Measurements from ENCODE around the gene ANKS1A. TPM values are rescaled to one million over a fixed set of nuclear protein-coding genes. Genes with fewer than 3 reads are reported as not detected.

ANKS1A gene
- total RNA-seq, 3 donors from 2014 or later (not counting 1 experiment from before 2014, with no cell fraction given) = 10.4 to 11.5 (median 10.9) TPM

GRCh38 chr6:35139924-35140638 is 251.0 kb downstream of the ANKS1A start:
- no peaks in the 10 kb centered on the region for H3K36me3 Mint-ChIP-seq
- H3K4me3 Mint-ChIP-seq = peak overlapping the region; percentile 71
- H3K36me3 ChIP-seq (ENCODE audit: control insufficient read depth, insufficient read depth, low read length) = no peaks in the 10 kb centered on the region
- peak overlapping the region in 1 of 2 donors; percentile 83 for H3K27ac Mint-ChIP-seq
- H3K9me3 Mint-ChIP-seq = no peaks in the 10 kb centered on the region
- peaks cover 2% of the 10 kb centered on the region for H3K27me3 ChIP-seq (ENCODE audit: control insufficient read depth, insufficient read depth, low read length)
- peak; percentile 24 to 83 for DNase-seq
- H3K27me3 Mint-ChIP-seq (ENCODE audit: low read depth in 2 of 2) = peaks cover 14 to 27% of the 10 kb centered on the region in 2 donors
- H3K27ac ChIP-seq (ENCODE audit: low read length) = no peak overlapping the region
- H3K9me3 ChIP-seq (ENCODE audit: control insufficient read depth, insufficient read depth, low read length) = no peaks in the 10 kb centered on the region
- WGBS (ENCODE audit: insufficient coverage) = 38% methylated on average over 16 of the region's 17 CpGs
- ATAC-seq = peak in 2 of 3 donors; percentile 36 to 57
- intact Hi-C loops (cut with micrococcal nuclease) = loop anchor here (1.0 to 5.0 kb wide), 3 partner anchors 153 to 978 kb away; no protein-coding TSS in a partner anchor
- H3K4me1 ChIP-seq (ENCODE audit: control insufficient read depth, insufficient read depth, low read length) = peaks cover 11% of the 10 kb centered on the region
- peaks cover 11 to 17% of the 10 kb centered on the region in 2 donors for H3K4me1 Mint-ChIP-seq
- peak; percentile 87 for TF ChIP-seq CTCF (IDR thresholded peaks at IDR 0.05)
- H3K4me3 ChIP-seq (ENCODE audit: low read length) = no peak overlapping the region

GRCh38 chr6:35140639-35141006 is 251.6 kb downstream of the ANKS1A start:
- Histone ChIP-seq H3K27me3 (ENCODE audit: control insufficient read depth, insufficient read depth, low read length) (peaks cover 2% of the 10 kb centered on the region), H3K9me3 (ENCODE audit: control insufficient read depth, insufficient read depth, low read length) (no peaks in the 10 kb centered on the region), H3K36me3 (ENCODE audit: control insufficient read depth, insufficient read depth, low read length) (no peaks in the 10 kb centered on the region), H3K4me3 (ENCODE audit: low read length) (no peak overlapping the region), H3K4me1 (ENCODE audit: control insufficient read depth, insufficient read depth, low read length) (peaks cover 11% of the 10 kb centered on the region), H3K27ac (ENCODE audit: low read length) (no peak overlapping the region)
- WGBS (ENCODE audit: insufficient coverage) = 17% methylated on average over 14 of the region's 15 CpGs
- no peaks in the 10 kb centered on the region for H3K36me3 Mint-ChIP-seq
- H3K27ac Mint-ChIP-seq = peak overlapping the region in 1 of 2 donors; percentile 83
- H3K4me1 Mint-ChIP-seq = peaks cover 11 to 17% of the 10 kb centered on the region in 2 donors
- no peak for DNase-seq
- peak overlapping the region; percentile 71 for H3K4me3 Mint-ChIP-seq
- ATAC-seq = no peak
- intact Hi-C loops (cut with micrococcal nuclease) = loop anchor here (1.0 to 5.0 kb wide), 3 partner anchors 154 to 978 kb away; no protein-coding TSS in a partner anchor
- no peaks in the 10 kb centered on the region for H3K9me3 Mint-ChIP-seq
- H3K27me3 Mint-ChIP-seq (ENCODE audit: low read depth in 2 of 2) = peaks cover 14 to 27% of the 10 kb centered on the region in 2 donors
- no peak for TF ChIP-seq CTCF (IDR thresholded peaks at IDR 0.05)

Other genes with a start within 250 kb of the ANKS1A start
- gene ILRUN, start 192.5 kb upstream of the ANKS1A start, total RNA-seq = 100 to 1,000 TPM in 1 of 3 donors, 10 to 100 TPM in 2; 91.2 to 101 (median 92.3) TPM
- gene SNRPC, start 131.8 kb upstream of the ANKS1A start, total RNA-seq = 10 to 100 TPM; 53.5 to 55.6 (median 55.5) TPM
- 10 to 100 TPM; 16.6 to 17.5 (median 17.1) TPM for gene BLTP3A, start 97.2 kb upstream of the ANKS1A start, total RNA-seq
- gene TAF11, start 1.2 kb upstream of the ANKS1A start, total RNA-seq = 10 to 100 TPM; 34.4 to 41.3 (median 36.2) TPM

All from natural killer cell (primary cell).